WTC11 (cell line): Measurements from ENCODE around the gene SLIT3. TPM values are rescaled to one million over a fixed set of nuclear protein-coding genes. Genes with fewer than 3 reads are reported as not detected.

Experiments used
- ATAC-seq: fragments of 200-7000 bp; cut with Tn5 transposase; 2 replicates; pipeline ENCODE4 v1.10.0; 2021; ENCODE audit warnings: mild to moderate bottlenecking, moderate library complexity
- CTCF ChIA-PET: fragments of 300-600 bp; sonication (Branson Sonifier 250); formaldehyde crosslinking; loops from one replicate; lab custom pipeline; 2021; ENCODE audit warnings: antibody characterized with exemption; lab: Charles Lee
- POLR2A ChIA-PET: fragments of 350-600 bp; sonication (Branson Sonifier 250); formaldehyde crosslinking; loops from one replicate; lab custom pipeline; 2021; ENCODE audit warnings: antibody characterized with exemption; lab: Charles Lee
- DNase-seq: peaks from one replicate; pipeline ENCODE4 v3.0.0; 2021; ENCODE audit warnings: low spot score
- H3K27ac Mint-ChIP-seq: 2 replicates; pipeline ENCODE4 v1.8.0; 2021; ENCODE audit warnings: mixed read lengths
- H3K27me3 Mint-ChIP-seq: 2 replicates; pipeline ENCODE4 v1.8.0; 2021; ENCODE audit warnings: low read depth, mild to moderate bottlenecking, moderate library complexity, mixed read lengths
- H3K36me3 Mint-ChIP-seq: 2 replicates; pipeline ENCODE4 v1.8.0; 2021; ENCODE audit warnings: mixed read lengths
- H3K4me1 Mint-ChIP-seq: 2 replicates; pipeline ENCODE4 v1.8.0; 2022; ENCODE audit warnings: mixed read lengths
- H3K4me3 Mint-ChIP-seq: 2 replicates; pipeline ENCODE4 v1.8.0; 2021; ENCODE audit warnings: mild to moderate bottlenecking, moderate library complexity, mixed read lengths
- H3K9me3 Mint-ChIP-seq: 2 replicates; pipeline ENCODE4 v1.8.0; 2021; ENCODE audit warnings: mixed read lengths
- ATF1 ChIP-seq: sonication (generic); formaldehyde crosslinking; IDR thresholded peaks from 2 replicates; pipeline ENCODE4 v1.8.1; 2023; ENCODE audit warnings: mild to moderate bottlenecking, moderate library complexity, missing genetic modification reagents
- ATF6 ChIP-seq: sonication (generic); formaldehyde crosslinking; IDR thresholded peaks from 2 replicates; pipeline ENCODE4 v1.8.1; 2023; ENCODE audit warnings: mild to moderate bottlenecking, missing genetic modification reagents
- E2F4 ChIP-seq: sonication (generic); formaldehyde crosslinking; IDR thresholded peaks from 2 replicates; pipeline ENCODE4 v1.8.1; 2022; ENCODE audit warnings: low read depth, mild to moderate bottlenecking, moderate library complexity, missing genetic modification reagents, borderline replicate concordance
- E2F5 ChIP-seq: sonication (generic); formaldehyde crosslinking; IDR thresholded peaks from 2 replicates; pipeline ENCODE4 v1.8.1; 2022; ENCODE audit warnings: mild to moderate bottlenecking, moderate library complexity, missing genetic modification reagents
- ESRRA ChIP-seq: sonication (generic); formaldehyde crosslinking; IDR thresholded peaks from 2 replicates; pipeline ENCODE4 v1.8.1; 2022; ENCODE audit warnings: mild to moderate bottlenecking, missing genetic modification reagents, borderline replicate concordance
- HMGXB4 ChIP-seq: sonication (generic); formaldehyde crosslinking; IDR thresholded peaks from 2 replicates; pipeline ENCODE4 v1.8.1; 2023; ENCODE audit warnings: mild to moderate bottlenecking, moderate library complexity, missing genetic modification reagents
- MYBL2 ChIP-seq: sonication (generic); formaldehyde crosslinking; IDR thresholded peaks from 2 replicates; pipeline ENCODE4 v1.8.1; 2023; ENCODE audit warnings: mild to moderate bottlenecking, moderate library complexity, missing genetic modification reagents
- NR3C1 ChIP-seq: sonication (generic); formaldehyde crosslinking; conservative IDR thresholded peaks from 2 replicates; pipeline ENCODE4 v1.8.1; 2023; ENCODE audit warnings: low read depth, mild to moderate bottlenecking, missing genetic modification reagents
- RELA ChIP-seq: sonication (generic); formaldehyde crosslinking; IDR thresholded peaks from 2 replicates; pipeline ENCODE4 v1.8.1; 2022; ENCODE audit warnings: missing genetic modification reagents, mild to moderate bottlenecking, borderline replicate concordance
- SP1 ChIP-seq: sonication (generic); formaldehyde crosslinking; conservative IDR thresholded peaks from 2 replicates; pipeline ENCODE4 v1.8.1; 2022; ENCODE audit warnings: missing genetic modification reagents
- TCF7 ChIP-seq: sonication (generic); formaldehyde crosslinking; IDR thresholded peaks from 2 replicates; pipeline ENCODE4 v1.8.0; 2022; ENCODE audit warnings: mild to moderate bottlenecking, low read depth, missing genetic modification reagents, moderate library complexity
- TEAD4 ChIP-seq: sonication (generic); formaldehyde crosslinking; IDR thresholded peaks from 2 replicates; pipeline ENCODE4 v1.8.0; 2022; ENCODE audit warnings: mild to moderate bottlenecking, missing genetic modification reagents
- ZNF138 ChIP-seq: sonication (generic); formaldehyde crosslinking; conservative IDR thresholded peaks from 2 replicates; pipeline ENCODE4 v1.8.1; 2022; ENCODE audit warnings: mild to moderate bottlenecking, moderate library complexity, missing genetic modification reagents
- ZNF317 ChIP-seq: sonication (generic); formaldehyde crosslinking; IDR thresholded peaks from 2 replicates; pipeline ENCODE4 v1.8.1; 2023; ENCODE audit warnings: low read depth, mild to moderate bottlenecking, moderate library complexity, missing genetic modification reagents, borderline replicate concordance
- ZNF416 ChIP-seq: fragments of 250-450 bp; sonication (Bioruptor Pico); IDR thresholded peaks from 2 replicates; pipeline ENCODE4 v1.9.0; 2021; ENCODE audit warnings: mild to moderate bottlenecking, inconsistent platforms
- ZNF671 ChIP-seq: fragments of 250-450 bp; sonication (Bioruptor Pico); IDR thresholded peaks from 2 replicates; pipeline ENCODE4 v1.8.0; 2021; ENCODE audit warnings: mild to moderate bottlenecking
- total RNA-seq: library from RNA; stranded (reverse); gene quantifications from 3 replicates; pipeline ENCODE4 v1.2.3, GENCODE V29; 2021

SLIT3 gene
- total RNA-seq, 1 experiment from 2014 or later = 1.9 TPM

- TF ChIP-seq ZNF138 (CRISPR knock-in tag) (no peak), TEAD4 (CRISPR knock-in tag) (no peak), ESRRA (CRISPR knock-in tag) (no peak), NR3C1 (no peak)
Measured at GRCh38 chr5:169064093-169064492, 236.8 kb downstream of the SLIT3 start (continued).

GRCh38 chr5:169063316-169063953 is 237.5 kb downstream of the SLIT3 start:
- POLR2A ChIA-PET = no interaction called here
- peaks cover 22% of the 10 kb centered on the region for H3K27me3 Mint-ChIP-seq
- peaks cover 59% of the 10 kb centered on the region for H3K4me1 Mint-ChIP-seq
- no peaks in the 10 kb centered on the region for H3K36me3 Mint-ChIP-seq
- no peaks in the 10 kb centered on the region for H3K9me3 Mint-ChIP-seq
- H3K4me3 Mint-ChIP-seq = peak overlapping the region; percentile 22
- CTCF ChIA-PET = no interaction called here
- ATAC-seq (peak; percentile 69), DNase-seq (peak; percentile 17)
- H3K27ac Mint-ChIP-seq = peak overlapping the region; percentile 92
- TF ChIP-seq ZNF416 (CRISPR knock-in tag) = no peak
- no peak for TF ChIP-seq E2F5 (CRISPR knock-in tag)
- no peak for TF ChIP-seq SP1
- no peak for TF ChIP-seq ZNF671 (CRISPR knock-in tag)
- TF ChIP-seq ZNF317 (CRISPR knock-in tag) = no peak
- no peak for TF ChIP-seq TCF7 (CRISPR knock-in tag)

- no peaks in the 10 kb centered on the region for H3K9me3 Mint-ChIP-seq
- H3K4me1 Mint-ChIP-seq = peaks cover 59% of the 10 kb centered on the region
- H3K36me3 Mint-ChIP-seq = no peaks in the 10 kb centered on the region
- ChIA-PET POLR2A (no interaction called here), CTCF (no interaction called here)
- no peak for DNase-seq
- no peak for ATAC-seq
- H3K27ac Mint-ChIP-seq = no peak overlapping the region
- peaks cover 22% of the 10 kb centered on the region for H3K27me3 Mint-ChIP-seq
- no peak overlapping the region for H3K4me3 Mint-ChIP-seq
- TF ChIP-seq E2F4 (CRISPR knock-in tag) (no peak), MYBL2 (CRISPR knock-in tag) (no peak), RELA (CRISPR knock-in tag) (no peak), ZNF671 (CRISPR knock-in tag) (no peak), ATF6 (CRISPR knock-in tag) (no peak), HMGXB4 (no peak), ATF1 (CRISPR knock-in tag) (no peak)
Measured at GRCh38 chr5:169062690-169063089, 238.2 kb downstream of the SLIT3 start.
